ENCODE data around the gene CISTR.

CISTR gene

GRCh38 chr12:53734425-53734824 is 17.4 kb downstream of the CISTR start:
- TF ChIP-seq, protein P1, sequence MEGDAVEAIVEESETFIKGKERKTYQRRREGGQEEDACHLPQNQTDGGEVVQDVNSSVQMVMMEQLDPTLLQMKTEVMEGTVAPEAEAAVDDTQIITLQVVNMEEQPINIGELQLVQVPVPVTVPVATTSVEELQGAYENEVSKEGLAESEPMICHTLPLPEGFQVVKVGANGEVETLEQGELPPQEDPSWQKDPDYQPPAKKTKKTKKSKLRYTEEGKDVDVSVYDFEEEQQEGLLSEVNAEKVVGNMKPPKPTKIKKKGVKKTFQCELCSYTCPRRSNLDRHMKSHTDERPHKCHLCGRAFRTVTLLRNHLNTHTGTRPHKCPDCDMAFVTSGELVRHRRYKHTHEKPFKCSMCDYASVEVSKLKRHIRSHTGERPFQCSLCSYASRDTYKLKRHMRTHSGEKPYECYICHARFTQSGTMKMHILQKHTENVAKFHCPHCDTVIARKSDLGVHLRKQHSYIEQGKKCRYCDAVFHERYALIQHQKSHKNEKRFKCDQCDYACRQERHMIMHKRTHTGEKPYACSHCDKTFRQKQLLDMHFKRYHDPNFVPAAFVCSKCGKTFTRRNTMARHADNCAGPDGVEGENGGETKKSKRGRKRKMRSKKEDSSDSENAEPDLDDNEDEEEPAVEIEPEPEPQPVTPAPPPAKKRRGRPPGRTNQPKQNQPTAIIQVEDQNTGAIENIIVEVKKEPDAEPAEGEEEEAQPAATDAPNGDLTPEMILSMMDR (IDR thresholded peaks at IDR 0.05; ENCODE audit: low read depth, low read length), result no peak
- H3K4me3 ChIP-seq (ENCODE audit: low read depth, low read length), result no peak overlapping the region
- in situ Hi-C loops (cut with HindIII; ENCODE audit: low sequenced_read_pairs), result no loop called here
- no peak for DNase-seq (ENCODE audit: low read depth, low spot score)

DNA sequence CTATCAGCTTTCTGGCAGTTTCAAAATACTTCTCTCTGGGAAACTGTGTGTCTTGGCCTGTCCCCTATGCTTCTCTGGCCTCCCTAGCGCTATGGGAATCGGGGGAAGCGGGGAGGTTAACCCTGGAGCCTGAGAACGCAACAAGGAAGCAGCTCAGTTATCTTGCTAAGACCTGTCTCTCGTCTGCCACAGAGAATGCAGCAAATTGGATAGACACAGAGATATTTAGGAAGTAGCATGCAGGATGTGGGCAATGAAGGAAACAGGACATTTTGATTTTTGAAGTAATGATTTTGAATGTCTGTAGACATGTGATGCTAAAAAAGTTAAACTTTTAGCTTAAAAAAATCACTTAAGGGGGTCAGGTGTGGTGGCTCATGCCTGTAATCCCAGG is 18.0 kb downstream of the CISTR start:
- in situ Hi-C loops (cut with HindIII; ENCODE audit: low sequenced_read_pairs), result no loop called here
- TF ChIP-seq, protein P1 (IDR thresholded peaks at IDR 0.05; ENCODE audit: low read depth, low read length), result no peak
- no peak overlapping the region for H3K4me3 ChIP-seq (ENCODE audit: low read depth, low read length)
- DNase-seq (ENCODE audit: low read depth, low spot score), result no peak

- DNase-seq (ENCODE audit: low read depth, low spot score), result peak; percentile 41
- TF ChIP-seq, protein P1 (IDR thresholded peaks at IDR 0.05; ENCODE audit: low read depth, low read length), result no peak
- in situ Hi-C loops (cut with HindIII; ENCODE audit: low sequenced_read_pairs), result no loop called here
- H3K4me3 ChIP-seq (ENCODE audit: low read depth, low read length), result no peak overlapping the region
These were observed 18.6 kb downstream of the CISTR start for GRCh38 chr12:53733051-53733806.

GRCh38 chr12:53729644-53730043 is 22.1 kb downstream of the CISTR start:
- TF ChIP-seq, protein P1 (IDR thresholded peaks at IDR 0.05; ENCODE audit: low read depth, low read length), result no peak
- in situ Hi-C loops (cut with HindIII; ENCODE audit: low sequenced_read_pairs), result no loop called here
- DNase-seq (ENCODE audit: low read depth, low spot score), result no peak
- H3K4me3 ChIP-seq (ENCODE audit: low read depth, low read length), result no peak overlapping the region

DNA sequence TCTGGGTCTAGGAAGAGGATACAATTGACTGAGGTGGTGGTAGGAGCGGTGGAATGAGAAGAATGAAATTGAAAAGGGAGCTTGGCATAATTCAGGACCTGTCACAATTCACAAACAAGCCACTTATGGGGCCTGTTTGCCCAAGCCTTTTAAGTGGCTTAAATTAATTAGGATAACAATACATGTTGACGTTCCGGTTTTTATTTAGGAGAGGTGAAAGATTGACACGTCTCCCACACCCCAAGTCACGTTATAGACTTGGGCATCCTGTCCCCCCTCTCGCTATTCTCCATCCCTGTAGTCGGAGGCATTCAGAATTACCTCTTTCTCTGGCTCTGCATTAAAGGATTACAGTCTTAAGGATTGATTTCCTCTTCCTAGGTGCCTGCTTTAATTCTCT is 23.6 kb downstream of the CISTR start:
- in situ Hi-C loops (cut with HindIII; ENCODE audit: low sequenced_read_pairs), result no loop called here
- TF ChIP-seq, protein P1 (IDR thresholded peaks at IDR 0.05; ENCODE audit: low read depth, low read length), result no peak
- peak overlapping the region; percentile 87 for H3K4me3 ChIP-seq (ENCODE audit: low read depth, low read length)
- DNase-seq (ENCODE audit: low read depth, low spot score), result no peak

DNA sequence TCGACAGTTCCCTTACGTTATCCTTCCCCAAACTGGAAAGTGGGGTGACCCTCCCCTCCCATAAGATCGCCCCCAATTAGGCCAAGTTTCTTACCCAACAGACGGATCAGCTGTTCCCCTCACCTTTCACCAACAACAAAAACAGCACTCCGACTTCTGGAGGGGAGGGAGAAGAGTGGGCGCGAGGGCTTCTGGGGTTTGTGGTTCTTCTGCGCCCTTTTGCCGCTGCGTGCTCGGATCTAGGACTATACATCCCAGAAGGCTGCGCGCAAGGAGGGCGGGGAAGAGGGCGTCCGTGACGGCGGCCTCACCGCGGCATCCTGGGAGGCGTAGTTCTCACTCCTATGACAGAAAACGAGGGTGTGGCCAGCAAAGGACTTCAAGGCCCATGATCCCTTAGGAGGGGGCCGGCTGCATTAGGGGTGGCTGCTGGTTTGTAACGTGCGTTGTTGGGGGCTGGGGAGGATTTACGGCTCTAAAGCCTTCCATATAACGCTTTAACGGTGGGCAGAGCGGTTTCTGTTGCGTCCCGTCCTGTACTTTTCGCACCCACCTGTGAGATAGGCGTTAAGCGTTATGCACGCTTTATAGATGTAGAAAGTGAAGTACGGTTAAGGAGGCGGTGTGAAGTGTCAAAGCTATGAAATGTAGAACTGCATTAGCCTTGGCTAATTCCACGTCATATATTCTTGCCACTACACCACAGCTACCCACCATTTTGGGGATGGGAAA is 24.3 kb downstream of the CISTR start, which contains the start of gene CALCOCO1:
TSS of gene CALCOCO1 (minus strand) at position 143 of the 732 bp plus-strand sequence. CDS start 2,210 bp downstream, outside the sequence.
- TF ChIP-seq, protein P1 (IDR thresholded peaks at IDR 0.05; ENCODE audit: low read depth, low read length), result no peak
- H3K4me3 ChIP-seq (ENCODE audit: low read depth, low read length), result peak within 1 kb of the TSS; percentile 87
- DNase-seq (ENCODE audit: low read depth, low spot score), result peak; percentile 98
- in situ Hi-C loops (cut with HindIII; ENCODE audit: low sequenced_read_pairs), result no loop called here
